Kidney (tissue), 14 donors: ENCODE results near the gene SPTLC2. TPM values are rescaled to one million over a fixed set of nuclear protein-coding genes. Genes with fewer than 3 reads are reported as not detected.

Source experiments
- DNase-seq, 5 donors: peaks; one replicate each; pipeline ENCODE4 v3.0.0-alpha.2; 2013 to 2020
- FAIRE-seq: peaks from 2 replicates; lab custom pipeline; 2012; peaks lifted over from hg19 to GRCh38; lab: Jason Lieb, UNC
- H3K27ac ChIP-seq, 2 donors: one replicate each; pipeline ENCODE4 v1.7.0; 2013; ENCODE audit warnings: low read depth in 2 of 2, low read length in 2 of 2, inconsistent platforms in 1 of 2
- H3K27me3 ChIP-seq: one replicate; pipeline ENCODE4 v1.7.1; 2013; ENCODE audit warnings: low read length, inconsistent platforms; ENCODE audit not compliant: control insufficient read depth, insufficient read depth
- H3K36me3 ChIP-seq, 3 donors: one replicate each; pipeline versions ENCODE4 v1.7.0 to v1.7.1; 2013; ENCODE audit warnings: low read length in 3 of 3, control low read depth in 1 of 3, inconsistent platforms in 1 of 3; ENCODE audit not compliant: insufficient read depth in 3 of 3, control insufficient read depth in 2 of 3
- H3K4me1 ChIP-seq, 3 donors: one replicate each; pipeline versions ENCODE4 v1.7.0 to v1.7.1; 2013; ENCODE audit warnings: low read length in 3 of 3, inconsistent platforms in 1 of 3, low read depth in 1 of 3; ENCODE audit not compliant: control insufficient read depth in 2 of 3, insufficient read depth in 2 of 3
- H3K4me3 ChIP-seq, 3 donors: one replicate each; pipeline versions ENCODE4 v1.7.0 to v1.8.1; 2013; ENCODE audit warnings: low read length in 3 of 3, control low read depth in 1 of 3, inconsistent platforms in 1 of 3
- H3K9ac ChIP-seq, 3 donors: one replicate each; pipeline versions ENCODE4 v1.7.0 to v1.7.1; 2013; ENCODE audit warnings: low read length in 3 of 3, control low read depth in 1 of 3, inconsistent platforms in 1 of 3
- H3K9me3 ChIP-seq, 3 donors: one replicate each; pipeline versions ENCODE4 v1.7.0 to v1.7.1; 2013; ENCODE audit warnings: low read length in 3 of 3, control low read depth in 1 of 3, inconsistent platforms in 1 of 3; ENCODE audit not compliant: control insufficient read depth in 2 of 3, insufficient read depth in 1 of 3
- CTCF ChIP-seq: IDR thresholded peaks from 3 replicates; pipeline ENCODE4 v1.5.1; 2012; ENCODE audit warnings: mild to moderate bottlenecking, moderate library complexity, borderline replicate concordance; ENCODE audit not compliant: insufficient read depth; ENCODE audit errors: extremely low read depth
- intact Hi-C: fragments of 100-400 bp; cut with DNase I; formaldehyde crosslinking; loops from one replicate; pipeline ENCODE4 v1.11.1; 2022
- polyA plus RNA-seq: library from polyadenylated mRNA; stranded (reverse); fragments of 350-450 nt; fragmentation: Illumina TruSeq; extraction: RNeasy Lipid Tissue Mini Kit (QIAGEN cat#74804); gene quantifications from one replicate; pipeline ENCODE4 v1.2.3, GENCODE V29; 2014; ENCODE audit warnings: low read depth, low replicate concordance; ENCODE audit not compliant: insufficient read depth
- total RNA-seq: library from RNA; stranded (reverse); fragmentation: NEBNext Ultra II Directional; extraction: Animal tissue kit (Norgen Biotek cat#: 25700); gene quantifications from one replicate; pipeline ENCODE4 v1.2.1, GENCODE V29; 2021
- donor health status: control.
- donor health status: control.
- donor health status: control.
- donor health status: control.
- donor health status: control.
- donor health status: DM: yes; HTN: yes; CAD: no.
- donor health status: Normal renal cell carcinoma (clear cell type).

The SPTLC2 gene
- total and polyA plus RNA-seq, 2 donors from 2014 or later: 17.0 to 66.1 TPM

DNA sequence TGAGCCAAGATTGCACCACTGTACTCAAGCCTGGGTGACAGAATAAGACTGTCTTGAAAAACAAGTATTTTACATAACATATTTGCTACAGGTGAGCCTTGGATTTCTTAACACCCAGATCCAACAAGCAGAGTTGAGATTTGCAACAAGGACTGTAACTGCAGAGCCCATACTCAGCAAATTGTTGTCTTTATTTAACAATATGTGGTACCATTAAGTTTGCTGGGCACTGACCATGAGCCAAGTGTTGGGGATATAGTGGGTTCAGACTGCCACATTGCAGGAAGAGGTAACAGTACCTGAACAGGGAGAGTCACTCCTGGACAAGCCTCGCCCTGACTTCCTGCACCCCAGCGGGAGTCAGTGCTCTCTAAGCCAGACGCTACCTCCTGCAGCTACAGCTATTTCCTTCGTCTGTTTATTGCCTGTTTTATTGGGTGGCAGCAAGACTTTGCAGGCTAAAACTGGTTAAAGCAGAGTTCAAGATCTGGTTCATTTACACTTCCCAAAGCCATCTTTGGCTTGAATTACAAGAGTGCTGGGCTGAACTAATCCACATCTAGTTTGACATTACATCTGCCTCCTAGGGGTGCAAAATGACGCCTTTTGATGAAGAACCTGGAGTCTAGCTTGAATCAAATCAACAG, 146.1 kb downstream of the SPTLC2 start:
- TF ChIP-seq CTCF: no peak
- Histone ChIP-seq H3K27ac (no peak overlapping the region), H3K4me1 (peaks cover 0 to 2% (median 0%) of the 10 kb centered on the region in 3 donors), H3K36me3 (peaks cover 3 to 20% (median 12%) of the 10 kb centered on the region in 3 donors), H3K27me3 (no peaks in the 10 kb centered on the region), H3K9me3 (no peaks in the 10 kb centered on the region), H3K9ac (no peak overlapping the region), H3K4me3 (no peak overlapping the region)
- no peak for FAIRE-seq
- no peak for DNase-seq
- intact Hi-C loops: loop anchor here (10.0 kb wide), 1 partner anchor 224 kb away; no protein-coding TSS in a partner anchor

DNA sequence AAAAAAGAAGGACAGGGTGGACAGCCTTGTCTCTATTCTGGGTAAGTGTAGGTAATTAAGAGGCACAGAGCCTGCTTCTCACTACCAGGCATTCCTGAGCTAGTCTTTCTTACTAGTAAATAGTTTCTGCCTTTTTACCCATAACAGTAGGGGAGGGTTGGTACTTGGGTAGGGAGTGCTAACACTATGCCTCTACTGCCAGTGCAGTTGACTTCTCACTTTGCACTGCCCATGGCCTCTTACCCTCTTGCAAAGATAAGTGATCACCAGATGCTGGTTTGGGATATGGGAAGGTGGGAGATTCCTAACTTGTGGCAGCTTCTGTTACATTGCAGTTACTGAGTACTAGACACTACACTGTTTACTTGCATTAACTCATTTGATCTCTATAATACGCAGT, 146.9 kb downstream of the SPTLC2 start:
- H3K36me3 ChIP-seq: peaks cover 3 to 29% (median 20%) of the 10 kb centered on the region in 3 donors

GRCh38 chr14:77469067-77469505, 147.4 kb downstream of the SPTLC2 start:
- H3K4me1 ChIP-seq: peaks cover 0 to 2% (median 0%) of the 10 kb centered on the region in 3 donors
- no peak overlapping the region for H3K27ac ChIP-seq
- H3K9ac ChIP-seq: no peak overlapping the region
- intact Hi-C loops: no loop called here
- no peak for FAIRE-seq
- no peaks in the 10 kb centered on the region for H3K9me3 ChIP-seq
- H3K36me3 ChIP-seq: peaks cover 3 to 31% (median 24%) of the 10 kb centered on the region in 3 donors
- H3K4me3 ChIP-seq: no peak overlapping the region
- no peaks in the 10 kb centered on the region for H3K27me3 ChIP-seq
- TF ChIP-seq CTCF: no peak
- DNase-seq: no peak

More for the DNA sequence above, 146.9 kb downstream of the SPTLC2 start:
- Histone ChIP-seq H3K4me3 (no peak overlapping the region), H3K9ac (no peak overlapping the region), H3K27me3 (no peaks in the 10 kb centered on the region), H3K9me3 (no peaks in the 10 kb centered on the region), H3K27ac (no peak overlapping the region), H3K4me1 (peaks cover 0 to 2% (median 0%) of the 10 kb centered on the region in 3 donors)
- TF ChIP-seq CTCF: no peak
- FAIRE-seq (no peak), DNase-seq (no peak)
- intact Hi-C loops: no loop called here
